ES-I3 (cell line): ENCODE measurements around the gene PARD3.

Experiments used
- H3K36me3 ChIP-seq: 2 replicates; pipeline ENCODE4 v1.6.1; 2013; ENCODE audit warnings: mild to moderate bottlenecking, low read length, control low read depth, moderate library complexity; ENCODE audit not compliant: insufficient read depth
- H3K4me1 ChIP-seq: 2 replicates; pipeline ENCODE4 v1.6.1; 2013; ENCODE audit warnings: mild to moderate bottlenecking, control low read depth, low read length; ENCODE audit not compliant: insufficient read depth
- H3K9ac ChIP-seq: 2 replicates; pipeline ENCODE4 v1.6.1; 2013; ENCODE audit warnings: low read depth, mild to moderate bottlenecking, low read length, moderate library complexity
- H3K9me3 ChIP-seq: 2 replicates; pipeline ENCODE4 v1.6.1; 2013; ENCODE audit warnings: mild to moderate bottlenecking, low read length, moderate library complexity; ENCODE audit not compliant: control insufficient read depth, insufficient read depth

Gene PARD3

DNA sequence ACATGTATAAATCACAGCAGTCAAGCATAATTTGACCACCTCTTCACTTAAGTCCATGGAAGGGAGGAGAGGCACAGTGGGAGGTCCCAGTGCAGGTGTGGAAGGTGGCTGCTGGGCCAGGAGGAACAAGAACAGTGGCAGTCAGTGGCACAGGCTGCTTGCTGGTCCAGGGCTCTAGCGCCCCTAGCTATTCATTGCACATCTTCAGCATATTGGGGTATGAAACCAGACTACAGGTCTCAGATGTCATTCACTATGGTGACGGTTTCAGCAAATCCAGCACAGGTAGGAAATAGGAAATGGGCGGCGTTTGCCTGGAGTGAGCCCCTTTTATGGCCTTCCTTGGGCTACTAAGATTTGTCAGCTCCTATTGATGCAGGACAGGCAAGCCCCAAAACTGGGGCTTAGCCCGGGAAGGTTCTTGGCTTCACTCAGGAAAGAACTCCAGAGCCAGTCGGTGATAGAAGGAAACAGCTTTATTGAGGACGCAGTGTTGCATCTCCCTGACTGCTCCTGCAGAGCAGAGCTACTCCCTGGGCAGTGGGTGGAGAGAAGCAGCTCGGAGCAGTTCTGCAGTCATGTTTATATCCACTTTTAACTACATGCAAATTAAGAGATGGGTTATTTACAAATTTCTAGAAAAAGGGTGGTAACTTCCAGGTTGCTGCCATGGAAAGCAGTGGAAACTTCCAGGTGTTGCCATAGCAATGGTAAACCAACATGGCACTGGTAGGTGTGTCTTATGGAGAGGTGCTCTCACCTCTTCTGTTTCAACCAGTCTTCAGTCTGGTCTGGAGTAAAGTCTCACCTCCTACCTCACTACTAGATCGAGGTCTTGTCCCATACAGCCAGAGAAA is 608.8 kb downstream of the PARD3 start:
- Histone ChIP-seq H3K36me3 (no peaks in the 10 kb centered on the region), H3K4me1 (peaks cover 3% of the 10 kb centered on the region; the same call in 1 of the 2 replicates), H3K9me3 (no peaks in the 10 kb centered on the region), H3K9ac (no peak overlapping the region)

- H3K4me1 ChIP-seq: peaks cover 3% of the 10 kb centered on the region; the same call in 1 of the 2 replicates
- no peaks in the 10 kb centered on the region for H3K9me3 ChIP-seq
- no peaks in the 10 kb centered on the region for H3K36me3 ChIP-seq
- no peak overlapping the region for H3K9ac ChIP-seq
Observed at GRCh38 chr10:34205452-34205851, 609.6 kb downstream of the PARD3 start.

DNA sequence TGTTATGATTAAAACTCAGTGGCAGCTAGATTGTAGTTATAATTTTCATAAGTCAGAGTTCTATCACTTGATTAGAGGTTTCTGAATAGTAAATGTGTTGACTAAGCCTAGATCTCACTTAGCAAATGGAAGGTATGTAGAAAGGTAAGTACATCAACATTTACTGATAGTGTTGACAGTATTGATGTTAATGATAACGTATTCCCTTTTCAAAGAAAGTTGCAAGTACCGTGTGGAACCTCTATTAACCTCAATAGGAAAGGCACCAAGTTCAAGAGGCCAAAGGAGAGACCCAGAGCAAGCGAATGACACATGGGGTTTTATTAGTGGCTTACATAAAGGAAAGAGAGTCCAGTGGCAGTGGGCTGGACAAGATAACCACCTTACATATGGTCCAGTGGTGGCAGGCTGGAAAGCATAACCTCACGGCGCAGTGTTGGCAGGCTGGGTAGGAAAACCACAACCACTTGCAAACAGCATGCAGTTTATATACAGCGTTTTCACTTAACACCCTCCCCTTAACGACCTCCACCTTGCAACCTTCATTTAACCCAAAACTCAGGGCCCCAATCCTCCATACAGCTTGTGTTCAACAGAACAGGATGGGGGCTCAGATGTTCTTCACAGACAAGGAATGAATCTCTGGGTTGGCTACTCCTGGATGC is 611.0 kb downstream of the PARD3 start:
- H3K36me3 ChIP-seq: no peaks in the 10 kb centered on the region
- no peaks in the 10 kb centered on the region for H3K9me3 ChIP-seq
- peaks cover 3% of the 10 kb centered on the region; the same call in 1 of the 2 replicates for H3K4me1 ChIP-seq
- H3K9ac ChIP-seq: no peak overlapping the region

- H3K36me3 ChIP-seq: no peaks in the 10 kb centered on the region
- H3K9me3 ChIP-seq: no peaks in the 10 kb centered on the region
- no peaks in the 10 kb centered on the region for H3K4me1 ChIP-seq
- H3K9ac ChIP-seq: no peak overlapping the region
Observed at GRCh38 chr10:34200355-34200901, 614.7 kb downstream of the PARD3 start.

- Histone ChIP-seq H3K9ac (no peak overlapping the region), H3K36me3 (no peaks in the 10 kb centered on the region), H3K4me1 (no peaks in the 10 kb centered on the region), H3K9me3 (no peaks in the 10 kb centered on the region)
Observed at GRCh38 chr10:34198953-34199352, 616.1 kb downstream of the PARD3 start.

DNA sequence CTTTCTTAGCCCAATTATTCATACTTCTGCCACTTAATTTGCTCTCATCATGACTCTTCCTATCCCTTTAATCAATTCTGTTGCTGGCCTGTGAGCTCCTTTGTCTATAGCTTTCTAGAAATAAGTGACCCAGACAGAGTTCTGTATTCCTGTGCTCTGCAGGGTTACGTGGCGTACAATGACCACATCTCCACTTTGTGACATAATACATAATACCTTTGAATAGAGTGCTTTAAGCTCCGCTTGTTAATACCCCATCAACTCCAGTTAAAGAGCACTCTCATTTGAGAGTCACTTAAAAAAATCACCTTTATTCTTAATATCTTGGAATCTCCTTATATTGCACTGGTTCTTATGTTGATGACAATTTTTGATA is 619.0 kb downstream of the PARD3 start:
- H3K4me1 ChIP-seq: peaks cover 5% of the 10 kb centered on the region; the same call in 1 of the 2 replicates
- H3K9me3 ChIP-seq: no peaks in the 10 kb centered on the region
- H3K9ac ChIP-seq: no peak overlapping the region
- no peaks in the 10 kb centered on the region for H3K36me3 ChIP-seq

- Histone ChIP-seq H3K4me1 (peaks cover 10% of the 10 kb centered on the region), H3K9me3 (no peaks in the 10 kb centered on the region), H3K36me3 (no peaks in the 10 kb centered on the region), H3K9ac (no peak overlapping the region)
Observed at GRCh38 chr10:34195364-34196057, 619.6 kb downstream of the PARD3 start.

GRCh38 chr10:34193931-34194626 is 621.0 kb downstream of the PARD3 start:
- peaks cover 12% of the 10 kb centered on the region for H3K4me1 ChIP-seq
- no peaks in the 10 kb centered on the region for H3K9me3 ChIP-seq
- no peak overlapping the region for H3K9ac ChIP-seq
- no peaks in the 10 kb centered on the region for H3K36me3 ChIP-seq

- no peaks in the 10 kb centered on the region for H3K36me3 ChIP-seq
- peaks cover 15% of the 10 kb centered on the region for H3K4me1 ChIP-seq
- H3K9ac ChIP-seq: no peak overlapping the region
- H3K9me3 ChIP-seq: no peaks in the 10 kb centered on the region
Observed at GRCh38 chr10:34192646-34193045, 622.5 kb downstream of the PARD3 start.

- Histone ChIP-seq H3K4me1 (peaks cover 27% of the 10 kb centered on the region), H3K36me3 (no peaks in the 10 kb centered on the region), H3K9ac (no peak overlapping the region), H3K9me3 (no peaks in the 10 kb centered on the region)
Observed at GRCh38 chr10:34191406-34191805, 623.7 kb downstream of the PARD3 start.

DNA sequence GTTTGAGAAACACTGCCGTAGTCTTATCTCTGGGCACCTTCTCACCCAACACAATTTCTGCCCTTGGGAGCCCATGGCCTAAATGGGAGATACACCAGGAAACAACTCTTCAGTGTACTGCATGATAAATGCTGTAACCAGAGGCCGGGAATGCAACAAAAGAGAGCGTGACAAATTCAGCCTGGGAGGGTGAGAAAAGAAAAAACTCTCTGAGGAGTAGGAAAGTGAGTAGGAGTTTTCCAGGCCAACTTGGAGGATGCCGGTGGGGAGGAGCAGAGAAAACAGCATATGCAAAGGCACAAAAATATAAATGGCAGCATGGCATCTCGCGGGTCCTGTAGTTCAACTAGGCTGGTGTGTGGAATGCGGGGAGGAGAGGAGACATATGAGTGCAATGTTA is 624.5 kb downstream of the PARD3 start:
- Histone ChIP-seq H3K9ac (no peak overlapping the region), H3K9me3 (no peaks in the 10 kb centered on the region), H3K36me3 (no peaks in the 10 kb centered on the region), H3K4me1 (peaks cover 33% of the 10 kb centered on the region)

GRCh38 chr10:34189830-34190229 is 625.3 kb downstream of the PARD3 start:
- no peaks in the 10 kb centered on the region for H3K36me3 ChIP-seq
- H3K4me1 ChIP-seq: peaks cover 40% of the 10 kb centered on the region
- no peaks in the 10 kb centered on the region for H3K9me3 ChIP-seq
- H3K9ac ChIP-seq: no peak overlapping the region

GRCh38 chr10:34188221-34188620 is 626.9 kb downstream of the PARD3 start:
- peaks cover 55% of the 10 kb centered on the region for H3K4me1 ChIP-seq
- no peaks in the 10 kb centered on the region for H3K9me3 ChIP-seq
- H3K9ac ChIP-seq: no peak overlapping the region
- H3K36me3 ChIP-seq: no peaks in the 10 kb centered on the region

GRCh38 chr10:34187201-34187600 is 627.9 kb downstream of the PARD3 start:
- H3K9me3 ChIP-seq: no peaks in the 10 kb centered on the region
- H3K4me1 ChIP-seq: peaks cover 50% of the 10 kb centered on the region
- H3K9ac ChIP-seq: no peak overlapping the region
- no peaks in the 10 kb centered on the region for H3K36me3 ChIP-seq
